Breast epithelium (tissue), 4 donors: ENCODE data around the gene SSTR3. TPM values are rescaled to one million over a fixed set of nuclear protein-coding genes. Genes with fewer than 3 reads are reported as not detected.
"Not testable (repeated sequence)": the region's sequence is repeated elsewhere in the genome, so short reads cannot be mapped to it uniquely, and the experiment has no call there.

Experiments
- DNase-seq, 2 donors: peaks; one replicate each; pipeline ENCODE4 v3.0.0-alpha.2; 2019; ENCODE audit warnings: low spot score in 2 of 2
- H3K27ac ChIP-seq, 2 donors: fragments of 200-600 bp; sonication (generic) in 1 of 2; one replicate each; pipeline ENCODE4 v1.5.1; 2016 to 2019; ENCODE audit warnings: mild to moderate bottlenecking in 1 of 2
- H3K27me3 ChIP-seq, 2 donors: fragments of 200-600 bp; sonication (generic) in 1 of 2; one replicate each; pipeline versions ENCODE4 v1.5.1 to v1.6.0; 2017 to 2019; ENCODE audit warnings: control low read depth in 1 of 2, mild to moderate bottlenecking in 1 of 2
- H3K36me3 ChIP-seq: fragments of 200-600 bp; one replicate; pipeline ENCODE4 v1.5.1; 2019
- H3K4me1 ChIP-seq, 2 donors: fragments of 200-600 bp; sonication (generic); one replicate each; pipeline ENCODE4 v1.5.1; 2016 to 2019; ENCODE audit warnings: control low read depth in 1 of 2
- H3K4me3 ChIP-seq, 3 donors: fragments of 200-600 bp; sonication (generic); 1 replicate in 2 of 3; 2 replicates in 1 of 3; pipeline ENCODE4 v1.5.1; 2016 to 2019; ENCODE audit warnings: mild to moderate bottlenecking in 3 of 3, moderate library complexity in 2 of 3
- H3K9me3 ChIP-seq, 2 donors: fragments of 200-600 bp; sonication (generic) in 1 of 2; one replicate each; pipeline ENCODE4 v1.5.1; 2016 to 2019; ENCODE audit warnings: control low read depth in 1 of 2
- CTCF ChIP-seq, 3 donors: fragments of 450-650 bp; IDR thresholded peaks; one replicate each; pipeline ENCODE4 v1.5.1; 2016 to 2017; ENCODE audit warnings: antibody characterized with exemption in 3 of 3, mild to moderate bottlenecking in 3 of 3, moderate library complexity in 3 of 3
- POLR2A ChIP-seq: fragments of 450-650 bp; IDR thresholded peaks from one replicate; pipeline ENCODE4 v1.6.1; 2016; ENCODE audit warnings: antibody characterized with exemption, mild to moderate bottlenecking, moderate library complexity
- POLR2AphosphoS5 ChIP-seq, 3 donors: sonication (generic); formaldehyde crosslinking; IDR thresholded peaks; one replicate each; pipeline ENCODE4 v1.6.1; 2017; ENCODE audit warnings: antibody characterized with exemption in 3 of 3
- intact Hi-C: fragments of 100-400 bp; cut with DNase I; formaldehyde crosslinking; loops from one replicate; pipeline ENCODE4 v1.15.1; 2023; ENCODE audit warnings: low total_unique reads
- total RNA-seq, 3 donors: library from RNA; depleted of rRNA; stranded (reverse); fragments of >200 nt; gene quantifications; one replicate each; pipeline ENCODE4 v1.1.0, GENCODE V29; 2016

The SSTR3 gene
- total RNA-seq, 3 donors from 2014 or later = not detected

- Histone ChIP-seq H3K36me3 (no peaks in the 10 kb centered on the region), H3K27ac (peak overlapping the region; percentile 42 to 79), H3K4me1 (peaks cover 25 to 32% of the 10 kb centered on the region in 2 donors), H3K4me3 (peak overlapping the region in 1 of 3 donors; percentile 57), H3K9me3 (no peaks in the 10 kb centered on the region), H3K27me3 (no peaks in the 10 kb centered on the region)
- intact Hi-C loops = no loop called here
- TF ChIP-seq POLR2AphosphoS5 (IDR thresholded peaks at IDR 0.05) (no peak), POLR2A (no peak), CTCF (IDR thresholded peaks at IDR 0.05) (no peak)
- peak in 1 of 2 donors; percentile 22 for DNase-seq
These were observed 36.6 kb downstream of the SSTR3 start for GRCh38 chr22:37175414-37176281.

GRCh38 chr22:37174964-37175363, 37.3 kb downstream of the SSTR3 start:
- Histone ChIP-seq H3K4me1 (peaks cover 25 to 32% of the 10 kb centered on the region in 2 donors), H3K9me3 (no peaks in the 10 kb centered on the region), H3K4me3 (no peak overlapping the region), H3K27me3 (no peaks in the 10 kb centered on the region), H3K36me3 (no peaks in the 10 kb centered on the region), H3K27ac (no peak overlapping the region)
- no peak for DNase-seq
- no peak for TF ChIP-seq CTCF (IDR thresholded peaks at IDR 0.05)
- TF ChIP-seq POLR2A = no peak
- TF ChIP-seq POLR2AphosphoS5 (IDR thresholded peaks at IDR 0.05) = no peak
- intact Hi-C loops = no loop called here

- Histone ChIP-seq H3K27ac (no peak overlapping the region), H3K4me3 (no peak overlapping the region), H3K9me3 (no peaks in the 10 kb centered on the region), H3K27me3 (no peaks in the 10 kb centered on the region), H3K36me3 (no peaks in the 10 kb centered on the region), H3K4me1 (peaks cover 22 to 27% of the 10 kb centered on the region in 2 donors)
- TF ChIP-seq CTCF (IDR thresholded peaks at IDR 0.05) (no peak), POLR2A (no peak), POLR2AphosphoS5 (IDR thresholded peaks at IDR 0.05) (peak in 1 of 3 donors; percentile 59)
- peak in 1 of 2 donors; percentile 48 for DNase-seq
- intact Hi-C loops = no loop called here
These were observed 38.6 kb downstream of the SSTR3 start for GRCh38 chr22:37173709-37174108.

- H3K4me3 ChIP-seq = no peak overlapping the region
- H3K36me3 ChIP-seq = no peaks in the 10 kb centered on the region
- H3K9me3 ChIP-seq = no peaks in the 10 kb centered on the region
- peak in 1 of 2 donors; percentile 38 for DNase-seq
- intact Hi-C loops = no loop called here
- peaks cover 14 to 19% of the 10 kb centered on the region in 2 donors for H3K4me1 ChIP-seq
- no peak for TF ChIP-seq POLR2A
- H3K27me3 ChIP-seq = no peaks in the 10 kb centered on the region
- no peak overlapping the region for H3K27ac ChIP-seq
These were observed 39.7 kb downstream of the SSTR3 start for GRCh38 chr22:37172266-37173245.

- no peak for DNase-seq
- Histone ChIP-seq H3K27me3 (no peaks in the 10 kb centered on the region), H3K4me3 (no peak overlapping the region), H3K4me1 (peaks cover 8 to 13% of the 10 kb centered on the region in 2 donors), H3K9me3 (no peaks in the 10 kb centered on the region), H3K27ac (no peak overlapping the region), H3K36me3 (no peaks in the 10 kb centered on the region)
- TF ChIP-seq CTCF (IDR thresholded peaks at IDR 0.05) (no peak), POLR2A (no peak), POLR2AphosphoS5 (IDR thresholded peaks at IDR 0.05) (no peak)
- intact Hi-C loops = no loop called here
These were observed 40.6 kb downstream of the SSTR3 start for GRCh38 chr22:37171662-37172061.

GRCh38 chr22:37170689-37171405, 41.4 kb downstream of the SSTR3 start:
- H3K36me3 ChIP-seq, H3K27me3 ChIP-seq, H3K4me1 ChIP-seq, H3K4me3 ChIP-seq, intact Hi-C loops, H3K9me3 ChIP-seq, H3K27ac ChIP-seq: not testable (repeated sequence)
- peak in 1 of 2 donors; percentile 20 for DNase-seq
